ENCODE data around the gene AGPAT3.

The AGPAT3 gene

GRCh38 chr21:43861706-43862105 is 3.3 kb upstream of the AGPAT3 start:
- DNase-seq (ENCODE audit: low read depth in 1 of 2, low spot score in 1 of 2), result no peak

DNA sequence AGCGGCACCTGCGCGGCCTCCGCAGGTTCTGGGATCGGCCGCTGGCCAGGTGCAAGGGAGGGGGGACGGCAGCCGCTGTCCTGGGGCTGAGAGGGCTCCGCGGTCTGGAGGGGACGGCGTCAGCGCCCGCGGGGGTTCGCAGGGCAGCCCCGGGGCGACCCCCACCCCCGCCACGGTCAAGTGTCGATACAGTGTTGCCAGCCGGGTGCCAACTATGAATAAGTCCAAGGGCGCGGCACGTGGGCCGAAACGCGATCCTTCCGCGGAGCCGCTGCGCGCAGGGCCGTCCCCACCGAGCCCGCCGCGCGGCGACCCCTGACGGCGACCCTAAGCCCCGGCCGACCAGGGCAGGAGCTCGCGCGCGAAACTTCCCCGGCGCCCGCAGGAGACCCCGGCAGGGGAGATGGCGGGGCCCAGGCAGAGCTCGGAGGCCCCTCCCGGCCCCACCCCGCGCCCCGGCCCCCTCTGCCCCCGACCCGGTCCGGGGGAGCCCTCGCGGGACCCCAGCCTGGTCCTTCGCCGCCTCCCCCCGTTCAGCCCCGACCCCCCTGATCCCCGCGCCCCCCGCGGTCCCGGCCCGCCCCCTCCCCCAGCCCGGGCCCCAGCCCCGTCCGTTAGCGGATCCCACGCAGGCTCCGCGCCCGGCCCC is 586 bp upstream of the AGPAT3 start:
- peak; percentile 18 for DNase-seq (ENCODE audit: low read depth in 1 of 2, low spot score in 1 of 2)

DNA sequence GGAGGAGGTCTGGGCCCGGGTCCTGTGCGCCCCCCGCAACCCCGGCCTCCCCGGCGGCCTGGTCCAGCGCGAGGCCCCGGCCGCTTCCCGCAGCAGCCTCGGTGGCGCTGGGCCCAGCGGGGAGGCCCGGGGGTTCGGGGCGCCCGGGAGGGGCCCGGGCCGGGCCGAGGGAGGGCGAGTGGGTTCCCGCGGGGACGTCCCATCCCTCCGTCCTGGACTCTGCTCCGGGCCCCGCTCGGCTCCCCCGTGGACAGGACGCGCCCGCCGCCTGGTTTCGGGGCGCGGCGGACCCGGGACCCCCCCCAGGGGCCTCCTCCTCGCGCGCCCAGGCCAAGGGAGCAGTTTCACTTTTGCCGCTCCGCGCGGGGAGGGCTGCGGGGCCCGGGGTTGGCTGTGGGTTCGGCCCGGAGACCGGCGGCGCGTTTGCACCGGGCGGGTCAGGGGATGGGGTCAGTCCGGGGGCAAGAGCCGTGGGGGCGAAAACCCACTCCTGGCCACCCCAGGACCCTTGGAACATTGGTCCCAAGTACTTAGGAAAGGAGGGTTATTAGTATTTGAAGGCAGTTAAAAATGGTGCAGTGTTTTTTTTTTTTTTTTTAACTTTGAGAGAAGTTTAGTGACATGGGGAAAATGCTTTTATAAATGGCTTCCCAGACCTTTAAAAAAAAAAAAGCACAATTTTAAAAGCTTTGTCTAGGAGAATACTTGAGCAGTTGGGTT is 677 bp downstream of the AGPAT3 start:
- DNase-seq (ENCODE audit: low read depth in 1 of 2, low spot score in 1 of 2), result peak; percentile 21 to 33

DNA sequence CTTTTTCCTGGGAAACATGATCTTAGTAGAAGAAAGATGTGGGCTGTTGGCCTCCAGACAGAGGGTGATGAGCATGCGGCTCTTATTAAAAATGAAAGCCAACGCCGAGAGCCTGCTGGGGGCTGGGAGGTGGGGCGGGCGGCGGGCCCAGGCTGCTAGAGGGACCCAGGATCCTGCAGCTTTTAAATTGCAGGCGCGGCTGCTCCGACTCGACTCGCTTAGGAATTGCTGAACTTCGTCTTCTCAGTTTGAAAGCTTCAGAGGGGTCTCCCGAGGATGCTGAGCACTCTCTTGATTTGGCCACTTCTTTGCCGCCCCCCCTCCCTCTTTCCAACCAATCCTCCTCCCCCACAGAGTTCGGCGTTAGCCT is 1.2 kb downstream of the AGPAT3 start:
- DNase-seq (ENCODE audit: low read depth in 1 of 2, low spot score in 1 of 2), result peak; percentile 18 to 41

GRCh38 chr21:43866659-43867331 is 1.8 kb downstream of the AGPAT3 start:
- DNase-seq (ENCODE audit: low read depth in 1 of 2, low spot score in 1 of 2), result peak; percentile 33 to 51

DNA sequence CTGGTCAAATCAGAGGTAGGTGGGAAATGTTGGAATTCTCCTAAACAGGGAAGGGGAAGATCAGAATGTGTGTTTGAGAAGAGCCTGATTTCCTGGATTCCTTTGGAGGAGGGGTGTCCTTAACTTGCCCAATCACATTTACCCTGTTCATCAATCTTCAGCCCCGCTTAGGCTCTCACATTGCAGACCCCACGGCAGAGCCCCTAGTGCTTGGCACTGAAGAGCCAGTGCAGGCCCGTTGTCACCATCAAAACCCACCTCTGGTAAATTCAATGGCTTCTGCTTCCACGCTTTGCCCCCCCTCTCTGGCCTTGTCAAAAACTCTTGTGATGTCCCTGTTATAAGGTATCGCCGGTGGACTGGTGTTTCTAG is 2.3 kb downstream of the AGPAT3 start:
- no peak for DNase-seq (ENCODE audit: low read depth in 1 of 2, low spot score in 1 of 2)

DNA sequence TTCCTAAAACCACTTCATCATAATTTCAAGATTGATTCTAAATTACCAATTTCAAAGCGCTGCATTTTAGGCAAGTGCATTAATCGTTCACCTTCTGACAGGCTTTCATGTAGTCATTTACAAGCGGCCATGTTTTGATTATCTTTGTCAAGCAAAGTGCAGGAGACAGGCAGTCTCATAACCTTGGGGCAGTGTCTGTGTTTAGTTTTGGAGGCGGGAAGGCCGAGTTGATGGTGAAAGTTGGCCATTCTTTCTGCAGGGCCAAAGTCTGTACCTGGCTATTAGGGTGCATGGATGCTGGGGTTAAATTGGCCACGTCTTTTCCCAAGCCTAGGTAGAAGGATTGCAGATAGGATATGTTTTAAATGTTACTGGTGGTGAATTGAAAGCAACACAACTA is 2.9 kb downstream of the AGPAT3 start:
- no peak for DNase-seq (ENCODE audit: low read depth in 1 of 2, low spot score in 1 of 2)

DNA sequence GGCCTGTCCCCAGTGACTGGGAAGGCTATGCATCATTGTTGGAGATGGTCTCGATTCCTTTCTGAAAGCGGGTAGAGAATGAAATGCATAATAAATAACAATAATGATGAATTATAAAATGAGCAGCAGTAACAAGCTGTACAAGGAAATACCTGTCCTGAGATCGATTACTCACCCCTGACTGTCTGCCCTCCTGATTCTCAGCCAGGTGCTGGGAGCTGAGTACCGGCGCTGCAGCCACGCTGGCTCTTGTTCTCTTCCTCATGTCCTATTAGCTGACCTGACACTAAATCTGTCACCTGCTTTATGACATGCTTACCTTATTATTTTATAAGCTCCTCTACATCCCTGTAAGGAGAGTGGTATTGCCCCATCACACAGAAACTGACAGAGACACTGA is 3.4 kb downstream of the AGPAT3 start:
- DNase-seq (ENCODE audit: low read depth in 1 of 2, low spot score in 1 of 2), result no peak

- no peak for DNase-seq (ENCODE audit: low read depth in 1 of 2, low spot score in 1 of 2)
Observed at GRCh38 chr21:43869486-43870325, 4.7 kb downstream of the AGPAT3 start.

GRCh38 chr21:43871487-43871886 is 6.5 kb downstream of the AGPAT3 start:
- DNase-seq (ENCODE audit: low read depth in 1 of 2, low spot score in 1 of 2), result no peak

DNA sequence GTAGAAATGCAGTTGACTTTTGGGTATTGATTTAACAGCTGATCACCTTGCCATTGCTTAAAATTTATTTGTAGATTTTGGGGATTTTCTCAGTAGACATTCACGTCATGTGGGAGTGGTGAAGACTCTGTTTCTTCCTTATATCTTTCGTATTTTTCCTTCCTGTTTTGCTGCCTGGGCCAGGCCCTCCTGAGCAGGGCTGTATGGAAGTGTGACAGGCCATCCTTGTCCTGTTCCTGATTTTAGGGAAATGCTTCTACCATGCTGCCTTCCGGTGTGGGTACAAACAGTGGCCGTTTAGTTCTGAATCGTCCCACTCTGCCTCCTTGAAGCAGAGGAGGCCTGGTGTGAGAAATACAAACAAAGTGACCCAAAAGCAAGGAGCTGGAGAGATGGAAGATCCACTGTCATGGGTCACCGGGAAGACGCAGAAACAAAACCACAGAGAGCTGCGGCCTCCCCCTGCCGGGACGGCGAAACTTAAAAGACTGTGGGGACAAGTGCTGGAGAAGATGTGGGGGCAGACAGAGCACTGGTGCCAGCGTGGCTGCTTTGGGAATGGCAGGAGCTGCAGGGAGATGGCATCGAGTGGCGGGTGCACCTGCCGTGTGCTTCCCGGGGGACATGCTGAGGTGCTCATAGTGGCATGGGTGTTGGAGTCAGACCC is 7.6 kb downstream of the AGPAT3 start:
- no peak for DNase-seq (ENCODE audit: low read depth in 1 of 2, low spot score in 1 of 2)

GRCh38 chr21:43873673-43874072 is 8.7 kb downstream of the AGPAT3 start:
- DNase-seq (ENCODE audit: low read depth in 1 of 2, low spot score in 1 of 2), result no peak

DNA sequence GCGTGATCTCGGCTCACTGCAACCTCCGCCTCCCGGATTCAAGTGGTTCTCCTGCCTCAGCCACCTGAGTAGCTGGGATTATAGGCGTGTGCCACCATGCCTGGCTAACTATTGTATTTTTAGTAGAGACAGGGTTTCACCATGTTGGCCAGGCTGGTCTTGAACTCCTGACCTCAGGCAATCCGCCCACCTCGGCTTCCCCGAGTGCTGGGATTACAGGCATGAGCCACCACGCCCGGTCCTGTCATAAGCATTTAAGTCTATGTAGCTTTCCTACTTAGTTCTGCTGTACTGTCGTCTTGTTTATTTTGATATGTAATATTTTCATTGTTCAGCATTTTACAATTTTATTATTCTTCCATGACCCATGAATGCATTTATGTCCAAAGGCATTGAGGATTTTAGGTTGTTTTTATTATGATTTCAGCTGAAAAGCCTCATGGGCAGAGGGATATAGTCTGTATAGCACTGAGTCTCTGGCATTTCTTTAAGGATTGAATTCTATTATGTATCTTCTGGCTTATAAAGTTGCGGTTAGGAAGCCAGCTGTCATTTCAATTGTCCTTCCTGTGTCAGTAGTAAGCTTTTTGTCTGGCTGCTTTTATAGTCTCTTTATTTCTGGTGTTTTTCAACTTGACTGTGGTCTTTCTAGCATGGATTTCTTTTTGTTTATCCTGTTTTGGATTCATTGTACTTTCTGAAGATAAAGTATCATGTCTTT is 9.2 kb downstream of the AGPAT3 start:
- DNase-seq (ENCODE audit: low read depth in 1 of 2, low spot score in 1 of 2), result no peak

GRCh38 chr21:43876605-43877004 is 11.6 kb downstream of the AGPAT3 start:
- DNase-seq (ENCODE audit: low read depth in 1 of 2, low spot score in 1 of 2), result no peak

DNA sequence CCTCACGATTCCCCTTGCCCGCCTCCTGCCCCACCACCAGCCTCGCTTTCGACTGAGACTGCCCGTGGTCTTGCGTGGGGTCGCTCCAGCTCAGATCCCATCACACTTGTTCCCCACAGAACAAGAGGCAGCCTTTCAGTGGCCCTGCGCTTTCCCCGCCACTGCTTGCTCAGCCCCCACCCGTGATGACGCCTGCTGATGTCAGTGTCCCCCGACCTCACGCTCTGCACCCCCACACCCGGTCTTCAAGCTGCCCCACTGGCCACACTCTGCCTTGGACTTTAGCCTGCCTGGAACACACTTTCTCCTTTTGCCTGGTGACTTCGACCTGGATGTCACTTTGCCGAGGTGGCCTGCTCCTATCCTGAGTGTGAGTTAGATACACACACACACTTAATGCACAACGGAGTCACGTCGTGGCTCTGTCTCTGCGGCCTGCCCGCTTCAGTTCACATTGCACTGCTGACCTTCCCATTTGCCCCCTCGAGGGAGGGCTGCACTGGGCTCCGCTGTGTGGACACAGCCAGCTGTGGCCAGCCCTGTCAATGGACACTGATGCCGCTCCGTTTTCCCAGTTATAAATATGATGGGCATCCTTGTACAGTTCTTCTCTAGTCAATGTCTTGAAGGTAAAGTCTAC is 13.0 kb downstream of the AGPAT3 start:
- no peak for DNase-seq (ENCODE audit: low read depth in 1 of 2, low spot score in 1 of 2)

DNA sequence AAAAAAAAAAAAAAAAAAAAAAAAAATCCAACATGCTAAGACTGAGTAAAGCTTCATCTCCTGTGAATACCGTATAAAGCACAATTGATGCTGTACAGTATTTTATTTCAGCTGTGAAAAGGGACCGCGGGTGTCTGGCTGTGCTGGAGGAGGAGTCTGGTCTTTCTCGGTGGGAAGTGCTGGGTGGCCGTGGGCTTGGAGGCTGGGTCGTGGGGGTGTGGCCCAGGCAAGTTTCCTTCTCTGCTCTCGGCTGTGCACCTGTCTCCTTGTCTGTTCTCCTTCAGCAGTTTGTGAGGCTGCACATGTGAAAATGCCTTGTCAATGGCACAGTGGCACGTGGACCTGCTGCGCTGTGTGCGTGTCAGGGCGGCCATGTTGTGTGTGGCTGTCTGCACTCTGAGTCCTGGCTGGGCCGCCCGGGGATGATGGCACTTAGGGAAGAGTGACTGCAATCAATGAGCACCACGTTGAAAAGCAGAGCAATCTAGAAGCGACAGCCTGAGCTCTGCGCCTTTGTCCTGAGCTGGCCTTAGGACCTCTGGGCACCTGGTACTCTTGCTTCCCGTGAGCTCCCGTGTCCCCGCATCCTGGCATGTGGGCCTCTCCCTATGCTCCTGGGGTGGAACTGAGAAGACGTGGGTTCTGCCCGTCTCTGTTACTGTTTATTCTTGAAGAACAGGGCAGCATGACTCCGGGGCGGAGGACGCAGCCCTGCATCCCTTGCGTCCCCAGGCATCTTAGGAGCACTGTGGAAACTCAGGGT is 14.5 kb downstream of the AGPAT3 start:
- no peak for DNase-seq (ENCODE audit: low read depth in 1 of 2, low spot score in 1 of 2)

DNA sequence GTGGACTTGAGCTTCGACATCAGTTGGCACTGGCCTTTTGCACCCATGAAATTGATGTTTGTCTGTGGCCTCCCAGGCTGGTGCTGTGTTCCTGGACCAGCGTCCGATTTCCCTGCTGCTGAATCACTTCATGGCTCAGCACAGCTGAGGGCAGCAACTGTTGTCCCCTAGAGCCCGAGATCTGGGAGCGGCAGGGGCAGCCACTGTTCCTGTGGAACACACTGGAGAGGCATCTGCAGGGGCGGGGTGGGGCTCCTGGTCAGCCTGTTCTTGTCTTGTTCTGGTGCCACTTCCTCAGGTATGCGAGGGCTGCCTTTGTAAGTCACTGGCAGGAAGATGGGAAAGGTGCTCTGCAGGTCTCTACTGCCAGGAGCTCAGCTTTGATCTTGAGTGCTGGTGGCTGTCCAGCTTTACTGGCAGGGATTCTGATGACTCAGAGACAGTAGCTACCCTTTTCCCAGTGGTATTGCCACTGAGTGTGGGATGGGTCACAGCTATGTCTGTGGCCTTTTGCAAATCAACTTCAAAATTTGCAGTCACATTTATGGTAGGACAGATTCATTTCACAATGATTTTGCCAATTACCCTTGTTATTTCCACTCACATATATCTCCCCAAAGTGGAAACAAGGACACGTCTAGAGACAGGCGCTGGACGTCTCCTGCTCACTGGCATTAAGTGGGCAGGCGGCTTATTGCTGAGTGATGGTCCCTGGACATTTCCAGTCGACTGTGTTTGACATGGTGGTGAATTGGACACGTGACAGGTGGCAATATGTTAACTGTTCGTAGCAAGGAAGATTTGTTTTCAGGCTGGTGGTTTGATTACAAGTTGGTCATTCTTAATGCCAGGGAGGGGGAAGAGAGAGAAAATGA is 15.3 kb downstream of the AGPAT3 start:
- DNase-seq (ENCODE audit: low read depth in 1 of 2, low spot score in 1 of 2), result no peak

DNA sequence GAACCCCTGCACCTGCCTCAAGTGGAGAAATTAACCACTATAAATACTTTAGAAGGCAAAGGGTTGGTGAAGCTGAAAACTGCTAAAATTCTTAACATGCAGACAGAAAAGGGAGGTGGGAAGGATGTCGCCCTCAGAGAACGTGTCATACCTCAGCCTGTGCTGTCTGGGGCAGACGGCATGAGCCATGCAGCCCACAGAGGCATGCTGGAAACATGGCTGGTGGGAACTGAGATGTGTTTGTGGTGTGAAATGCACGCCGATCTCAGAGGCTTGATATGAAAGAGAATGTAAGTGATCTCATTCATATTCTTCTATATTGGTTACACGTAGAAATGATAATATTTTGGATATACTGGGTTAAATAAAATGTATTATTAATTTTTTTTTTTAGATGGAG is 16.3 kb downstream of the AGPAT3 start:
- DNase-seq (ENCODE audit: low read depth in 1 of 2, low spot score in 1 of 2), result no peak
